Measurements from ENCODE around the gene MZF1. TPM values are rescaled to one million over a fixed set of nuclear protein-coding genes. Genes with fewer than 3 reads are reported as not detected.
A peak's percentile ranks its signal among the peaks of the same experiment; 100 is the strongest.

Gene MZF1
- total and polyA plus RNA-seq, 2 donors (not counting 3 experiments of a cell fraction or from before 2014, with no cell fraction given), result 26.4 to 30.8 TPM

DNA sequence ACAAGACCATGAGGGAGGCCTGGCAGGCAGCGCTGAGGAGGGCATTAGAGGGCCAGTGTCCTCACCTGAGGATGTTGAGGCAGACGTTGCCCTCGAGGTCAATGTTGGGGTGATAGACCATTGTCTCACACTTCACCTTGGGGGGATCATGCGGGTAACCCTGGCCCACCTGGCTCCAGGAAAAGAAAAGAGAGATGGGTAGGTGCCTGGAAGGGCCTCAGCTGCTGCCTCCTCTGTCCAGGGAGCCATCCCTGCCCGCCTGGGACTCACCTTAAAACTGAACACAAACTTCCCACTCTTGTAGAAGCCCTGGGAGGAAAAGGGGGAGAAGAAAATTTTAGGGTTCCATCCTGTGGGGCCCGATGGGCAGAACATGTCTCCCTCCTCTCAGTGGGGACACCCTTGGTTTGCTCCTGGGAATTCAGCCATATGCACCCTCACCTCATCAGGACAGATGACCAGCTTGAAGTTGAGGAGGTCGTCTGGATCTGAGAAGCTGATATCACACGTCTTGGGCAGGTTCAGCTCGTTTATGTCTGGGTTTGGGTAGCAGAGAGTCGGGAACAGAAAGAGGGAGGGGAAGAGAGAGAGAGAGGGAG is 16.4 kb downstream of the MZF1 start:
- Histone ChIP-seq H4K20me1 (replicated peaks; ENCODE audit: control insufficient read depth, extremely low read depth, insufficient read depth, low read length) (no peaks in the 10 kb centered on the region), H3K4me2 (ENCODE audit: insufficient read depth, low read length) (peak overlapping the region; percentile 81), H2AFZ (ENCODE audit: low read depth, low read length) (no peak overlapping the region), H3K27me3 (ENCODE audit: control insufficient read depth in 2 of 2, insufficient read depth in 2 of 2, low read length in 2 of 2) (peaks cover 4% of the 10 kb centered on the region in 2 experiments), H3K79me2 (ENCODE audit: control insufficient read depth, insufficient read depth, low read length) (peaks cover 23% of the 10 kb centered on the region), H3K4me1 (ENCODE audit: control insufficient read depth, extremely low read depth, insufficient read depth, low read length) (peaks cover 34% of the 10 kb centered on the region), H3K9me1 (replicated peaks; ENCODE audit: control insufficient read depth, extremely low read depth, insufficient read depth, low read length) (no peaks in the 10 kb centered on the region), H3K9ac (replicated peaks; ENCODE audit: extremely low read depth, insufficient read depth, low read length) (peak overlapping the region; percentile 92), H3K4me3 (replicated peaks in 1 of 3; ENCODE audit: insufficient read depth in 1 of 3, low read depth in 1 of 3, low read length in 3 of 3) (peak overlapping the region in 2 of 3 experiments; percentile 57 to 85), H3K9me3 (replicated peaks; ENCODE audit: control insufficient read depth, insufficient read depth, low read length) (no peaks in the 10 kb centered on the region), H3K36me3 (ENCODE audit: control insufficient read depth in 2 of 2, extremely low read depth in 1 of 2, insufficient read depth in 2 of 2, low read length in 2 of 2) (peaks cover 8 to 17% of the 10 kb centered on the region in 2 experiments), H3K27ac (ENCODE audit: insufficient read depth, low read depth, low read length) (no peak overlapping the region)
- no peak for DNase-seq (ENCODE audit: low read depth, low spot score)
- ChIA-PET POLR2A (no interaction called here), CTCF (interaction anchor here (2.3 kb wide), 1 partner anchor 37 kb away, joined by 14 read pairs; the partner anchor contains the start of gene ZBTB45)
- BruUV-seq (replicated peaks), result no TSS peak
- TF ChIP-seq FOS (IDR thresholded peaks at IDR 0.05; ENCODE audit: borderline replicate concordance, insufficient read depth, low read length), result no peak
- intact Hi-C loops (cut with micrococcal nuclease), result no loop called here
- no peak for FAIRE-seq
- dilution Hi-C loops (cut with MboI; ENCODE audit: extremely low pct_ligation_motif_present, low sequenced_read_pairs), result no loop called here

DNA sequence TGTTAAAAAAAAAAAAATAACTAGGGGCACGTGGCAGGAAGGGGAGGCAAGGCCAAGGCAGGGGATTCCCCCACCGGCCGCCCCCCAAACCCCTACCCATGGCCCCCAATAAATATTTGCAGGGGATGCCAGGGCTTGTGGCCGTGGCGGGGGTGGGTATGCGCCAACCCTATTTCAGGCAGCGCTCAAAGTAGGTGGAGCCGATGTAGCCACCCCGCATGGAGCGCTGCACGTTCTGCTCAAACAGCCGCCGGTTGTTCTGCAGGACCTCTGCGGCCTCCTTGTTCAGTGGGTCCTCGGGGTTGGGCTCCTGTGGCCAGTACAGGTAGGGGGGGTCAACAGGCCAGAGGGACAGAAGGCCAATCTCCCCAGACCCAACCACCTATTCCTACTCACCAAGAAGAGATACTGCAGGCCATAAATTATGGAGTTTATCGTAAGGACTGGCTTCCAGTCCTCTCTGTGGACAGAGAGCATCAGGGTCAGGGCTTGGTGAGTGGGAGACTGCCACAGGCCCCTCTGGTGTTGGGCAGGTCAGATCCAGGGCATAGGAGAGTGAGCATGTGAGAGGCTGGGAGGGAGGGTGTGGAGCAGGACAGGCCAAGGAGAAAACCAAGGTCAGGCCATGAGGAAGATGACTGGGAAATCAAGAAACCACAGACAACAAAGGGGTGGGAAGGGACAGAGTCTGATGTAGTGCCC is 17.1 kb downstream of the MZF1 start:
- no peak for FAIRE-seq
- dilution Hi-C loops (cut with MboI; ENCODE audit: extremely low pct_ligation_motif_present, low sequenced_read_pairs), result no loop called here
- Histone ChIP-seq H3K27me3 (ENCODE audit: control insufficient read depth in 2 of 2, insufficient read depth in 2 of 2, low read length in 2 of 2) (no peaks in the 10 kb centered on the region), H3K36me3 (ENCODE audit: control insufficient read depth in 2 of 2, extremely low read depth in 1 of 2, insufficient read depth in 2 of 2, low read length in 2 of 2) (peaks cover 11 to 24% of the 10 kb centered on the region in 2 experiments), H3K27ac (ENCODE audit: insufficient read depth, low read depth, low read length) (no peak overlapping the region), H4K20me1 (replicated peaks; ENCODE audit: control insufficient read depth, extremely low read depth, insufficient read depth, low read length) (no peaks in the 10 kb centered on the region), H3K4me3 (replicated peaks in 1 of 3; ENCODE audit: insufficient read depth in 1 of 3, low read depth in 1 of 3, low read length in 3 of 3) (no peak overlapping the region), H3K9me1 (replicated peaks; ENCODE audit: control insufficient read depth, extremely low read depth, insufficient read depth, low read length) (no peaks in the 10 kb centered on the region), H3K4me2 (ENCODE audit: insufficient read depth, low read length) (no peak overlapping the region), H3K4me1 (ENCODE audit: control insufficient read depth, extremely low read depth, insufficient read depth, low read length) (peaks cover 34% of the 10 kb centered on the region), H3K9me3 (replicated peaks; ENCODE audit: control insufficient read depth, insufficient read depth, low read length) (no peaks in the 10 kb centered on the region), H3K9ac (replicated peaks; ENCODE audit: extremely low read depth, insufficient read depth, low read length) (no peak overlapping the region), H3K79me2 (ENCODE audit: control insufficient read depth, insufficient read depth, low read length) (peaks cover 23% of the 10 kb centered on the region), H2AFZ (ENCODE audit: low read depth, low read length) (no peak overlapping the region)
- TF ChIP-seq MYC (IDR thresholded peaks at IDR 0.05; ENCODE audit: low read depth, low read length) (no peak), GATA2 (IDR thresholded peaks at IDR 0.05; ENCODE audit: insufficient read depth, insufficient read length, low read depth, low read length) (no peak), POLR2A (IDR thresholded peaks at IDR 0.05; ENCODE audit: low read depth, low read length) (no peak), JUN (IDR thresholded peaks at IDR 0.05; ENCODE audit: borderline replicate concordance, insufficient read depth, insufficient read length, low read depth) (no peak), EZH2 (IDR thresholded peaks at IDR 0.05; ENCODE audit: borderline replicate concordance, low read depth, low read length, severe bottlenecking) (no peak), POLR2AphosphoS5 (IDR thresholded peaks at IDR 0.05; ENCODE audit: insufficient read depth, low read depth, low read length) (no peak), FOS (IDR thresholded peaks at IDR 0.05; ENCODE audit: borderline replicate concordance, insufficient read depth, low read length) (no peak)
- TF ChIP-seq, protein P1, sequence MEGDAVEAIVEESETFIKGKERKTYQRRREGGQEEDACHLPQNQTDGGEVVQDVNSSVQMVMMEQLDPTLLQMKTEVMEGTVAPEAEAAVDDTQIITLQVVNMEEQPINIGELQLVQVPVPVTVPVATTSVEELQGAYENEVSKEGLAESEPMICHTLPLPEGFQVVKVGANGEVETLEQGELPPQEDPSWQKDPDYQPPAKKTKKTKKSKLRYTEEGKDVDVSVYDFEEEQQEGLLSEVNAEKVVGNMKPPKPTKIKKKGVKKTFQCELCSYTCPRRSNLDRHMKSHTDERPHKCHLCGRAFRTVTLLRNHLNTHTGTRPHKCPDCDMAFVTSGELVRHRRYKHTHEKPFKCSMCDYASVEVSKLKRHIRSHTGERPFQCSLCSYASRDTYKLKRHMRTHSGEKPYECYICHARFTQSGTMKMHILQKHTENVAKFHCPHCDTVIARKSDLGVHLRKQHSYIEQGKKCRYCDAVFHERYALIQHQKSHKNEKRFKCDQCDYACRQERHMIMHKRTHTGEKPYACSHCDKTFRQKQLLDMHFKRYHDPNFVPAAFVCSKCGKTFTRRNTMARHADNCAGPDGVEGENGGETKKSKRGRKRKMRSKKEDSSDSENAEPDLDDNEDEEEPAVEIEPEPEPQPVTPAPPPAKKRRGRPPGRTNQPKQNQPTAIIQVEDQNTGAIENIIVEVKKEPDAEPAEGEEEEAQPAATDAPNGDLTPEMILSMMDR (IDR thresholded peaks at IDR 0.05; ENCODE audit: extremely low read depth in 1 of 2, insufficient read depth in 1 of 2, low read depth in 1 of 2, low read length in 2 of 2), result no peak
- TF ChIP-seq, protein P2, sequence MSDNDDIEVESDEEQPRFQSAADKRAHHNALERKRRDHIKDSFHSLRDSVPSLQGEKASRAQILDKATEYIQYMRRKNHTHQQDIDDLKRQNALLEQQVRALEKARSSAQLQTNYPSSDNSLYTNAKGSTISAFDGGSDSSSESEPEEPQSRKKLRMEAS (IDR thresholded peaks at IDR 0.05; ENCODE audit: insufficient read depth, insufficient read length), result no peak
- ChIA-PET CTCF (interaction anchor here (1.1 to 3.7 kb wide), 4 partner anchors 17 to 42 kb away, joined by 3 to 60 read pairs (median 18); partner anchors contain the start of genes MZF1 and ZBTB45), POLR2A (interaction anchor here (3.1 kb wide), 1 partner anchor 12 kb away, joined by 17 read pairs; the partner anchor contains the start of gene TRIM28)
- intact Hi-C loops (cut with micrococcal nuclease), result loop anchor here (1.0 kb wide), 1 partner anchor 37 kb away; the partner anchor contains the start of gene ZBTB45
- no peak for DNase-seq (ENCODE audit: low read depth, low spot score)
- BruUV-seq (replicated peaks), result TSS peak; percentile 1
